Epithelial cell of esophagus (primary cell): ENCODE measurements around the gene SLC24A2.

ENCODE experiments used
- DNase-seq: peaks from one replicate; pipeline ENCODE4 v3.0.0; 2010; ENCODE audit warnings: low read depth
- H3K4me3 ChIP-seq: 2 replicates; pipeline ENCODE4 v1.5.1; 2011; ENCODE audit warnings: mild to moderate bottlenecking, low read length, control low read depth
- CTCF ChIP-seq: IDR thresholded peaks from 2 replicates; pipeline ENCODE4 v1.5.1; 2011; ENCODE audit warnings: low read depth, mild to moderate bottlenecking, low read length, control low read depth, inconsistent platforms; ENCODE audit not compliant: insufficient read depth; ENCODE audit errors: missing control alignments

Gene SLC24A2

GRCh38 chr9:19807182-19807892, 18.5 kb upstream of the SLC24A2 start:
- no peak for TF ChIP-seq CTCF
- no peak overlapping the region for H3K4me3 ChIP-seq
- no peak for DNase-seq

- H3K4me3 ChIP-seq: no peak overlapping the region
- no peak for TF ChIP-seq CTCF
- no peak for DNase-seq
These were observed 15.6 kb upstream of the SLC24A2 start for GRCh38 chr9:19804431-19804830.

GRCh38 chr9:19800884-19801283, 12.0 kb upstream of the SLC24A2 start:
- no peak for DNase-seq
- TF ChIP-seq CTCF: no peak
- no peak overlapping the region for H3K4me3 ChIP-seq

GRCh38 chr9:19799784-19800183, 10.9 kb upstream of the SLC24A2 start:
- no peak for DNase-seq
- TF ChIP-seq CTCF: no peak
- H3K4me3 ChIP-seq: no peak overlapping the region

- H3K4me3 ChIP-seq: no peak overlapping the region
- no peak for DNase-seq
- TF ChIP-seq CTCF: no peak
These were observed 685 bp downstream of the SLC24A2 start for GRCh38 chr9:19788152-19788551.

- TF ChIP-seq CTCF: no peak
- DNase-seq: no peak
These were observed 1.2 kb downstream of the SLC24A2 start for GRCh38 chr9:19787672-19788071.

GRCh38 chr9:19785230-19785629, 3.6 kb downstream of the SLC24A2 start:
- H3K4me3 ChIP-seq: no peak overlapping the region
- DNase-seq: no peak
- no peak for TF ChIP-seq CTCF

More at GRCh38 chr9:19787672-19788071, 1.2 kb downstream of the SLC24A2 start:
- no peak overlapping the region for H3K4me3 ChIP-seq
